Activated CD8-positive, alpha-beta memory T cell treated with anti-CD3 and anti-CD28 coated beads for 24 hours (primary cell): Measurements from ENCODE around the gene RFWD3.
"Not testable (repeated sequence)": the region's sequence is repeated elsewhere in the genome, so short reads cannot be mapped to it uniquely, and the experiment has no call there.

Experiments used
- DNase-seq: peaks from one replicate; pipeline ENCODE4 v3.0.0-alpha.2; 2020

RFWD3 gene

GRCh38 chr16:74660383-74660782 lies 6.3 kb downstream of the RFWD3 start:
- DNase-seq, result no peak

DNA sequence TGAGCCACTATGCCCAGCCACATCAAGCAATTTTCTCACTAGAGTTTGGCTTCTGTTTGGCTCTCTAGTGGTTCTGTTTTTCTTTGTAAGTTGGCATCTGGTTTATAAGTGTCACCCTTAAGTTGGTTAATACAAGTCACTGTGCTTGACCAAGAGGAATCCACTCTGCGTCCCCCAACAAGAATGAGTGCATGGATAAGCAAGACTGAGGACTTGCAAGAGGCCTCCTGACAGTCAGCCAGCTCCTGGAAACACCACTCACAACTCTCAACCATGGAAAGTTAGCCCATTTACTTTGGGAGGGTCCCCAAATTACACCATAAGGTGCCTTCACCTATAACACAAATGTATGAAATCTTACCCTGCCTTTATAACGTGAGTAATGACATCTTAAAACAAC lies 7.6 kb downstream of the RFWD3 start:
- DNase-seq, result no peak

- no peak for DNase-seq
Observed at GRCh38 chr16:74657870-74658642, 8.6 kb downstream of the RFWD3 start.

DNA sequence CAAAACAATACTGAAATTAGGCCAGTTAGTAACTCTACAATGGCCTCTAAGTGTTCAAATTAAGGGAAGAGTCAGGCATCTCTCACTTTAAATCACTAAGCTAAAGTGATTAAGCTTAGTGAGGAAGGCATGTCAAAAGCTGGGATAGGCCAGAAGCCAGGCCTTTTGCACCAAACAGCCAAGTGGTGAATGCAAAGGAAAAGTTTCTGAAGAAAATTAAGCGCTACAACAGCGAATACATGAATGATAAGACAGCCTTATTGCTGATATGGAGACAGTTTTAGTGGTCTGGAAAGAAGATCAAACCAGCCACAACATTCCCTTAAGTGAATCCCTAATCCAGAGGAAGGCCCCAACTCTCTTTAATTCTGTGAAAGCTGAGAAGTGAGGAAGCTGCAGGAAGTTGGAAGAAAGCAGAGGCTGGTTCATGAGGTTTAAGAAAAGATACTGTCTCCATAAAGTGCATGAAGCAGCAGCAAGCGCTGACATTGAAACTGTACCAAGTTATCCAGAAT lies 12.1 kb downstream of the RFWD3 start:
- no peak for DNase-seq

DNA sequence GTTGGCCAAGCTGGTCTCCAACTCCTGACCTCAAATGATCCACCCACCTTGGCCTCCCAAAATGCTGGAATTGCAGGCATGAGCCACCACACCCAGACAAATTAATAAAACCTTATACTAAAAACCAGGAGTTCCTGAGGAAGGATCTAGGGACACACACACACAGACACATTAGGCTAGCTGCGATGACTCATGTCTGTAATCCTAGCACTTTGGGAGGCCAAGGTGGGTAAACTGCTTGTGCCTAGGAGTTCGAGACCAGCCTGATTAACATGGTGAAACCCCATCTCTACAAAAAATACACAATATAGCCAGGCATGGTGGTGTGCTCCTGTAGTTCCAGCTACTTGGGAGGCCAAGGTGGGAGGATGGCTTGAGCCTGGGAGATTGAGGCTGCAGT lies 13.8 kb downstream of the RFWD3 start:
- DNase-seq, result not testable (repeated sequence)

DNA sequence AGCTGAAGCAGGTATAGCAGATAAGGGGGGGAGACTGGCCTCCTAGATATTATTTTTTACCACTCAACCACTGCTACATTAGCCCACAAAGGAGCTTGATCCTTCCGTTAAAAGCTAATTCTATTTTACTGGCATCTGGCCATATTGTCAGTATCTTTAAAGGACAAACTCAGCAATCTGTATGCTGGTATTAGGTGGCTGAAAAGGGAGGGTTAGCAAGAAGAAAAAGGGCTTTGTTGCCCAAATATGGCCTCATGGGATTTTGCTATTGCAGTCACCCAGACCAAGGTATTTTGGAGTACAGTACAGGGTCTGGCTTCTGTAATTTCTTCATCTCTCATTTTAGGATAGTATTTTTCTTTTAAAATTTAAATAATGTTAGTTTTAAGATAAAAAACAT lies 14.4 kb downstream of the RFWD3 start:
- DNase-seq, result no peak

DNA sequence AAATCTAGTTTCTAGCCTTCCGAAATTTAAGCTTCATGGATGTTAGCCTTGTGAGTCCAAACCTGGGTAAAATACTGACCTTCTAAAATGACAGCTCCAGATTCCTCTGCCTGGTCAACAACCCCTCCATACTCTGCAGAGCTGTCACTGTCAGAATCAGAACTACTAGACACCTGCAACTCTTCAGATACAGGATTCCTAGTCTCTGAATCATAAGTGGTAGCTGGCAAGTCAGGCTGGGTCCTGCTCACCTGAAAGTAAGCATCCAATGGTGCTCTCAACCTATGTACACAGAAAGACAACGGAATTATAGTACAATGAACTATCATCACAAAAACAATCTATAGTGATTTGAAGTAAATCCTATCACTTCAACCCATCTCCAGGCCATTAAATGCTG lies 14.8 kb downstream of the RFWD3 start:
- no peak for DNase-seq

GRCh38 chr16:74650966-74651567 lies 15.6 kb downstream of the RFWD3 start:
- DNase-seq, result no peak

DNA sequence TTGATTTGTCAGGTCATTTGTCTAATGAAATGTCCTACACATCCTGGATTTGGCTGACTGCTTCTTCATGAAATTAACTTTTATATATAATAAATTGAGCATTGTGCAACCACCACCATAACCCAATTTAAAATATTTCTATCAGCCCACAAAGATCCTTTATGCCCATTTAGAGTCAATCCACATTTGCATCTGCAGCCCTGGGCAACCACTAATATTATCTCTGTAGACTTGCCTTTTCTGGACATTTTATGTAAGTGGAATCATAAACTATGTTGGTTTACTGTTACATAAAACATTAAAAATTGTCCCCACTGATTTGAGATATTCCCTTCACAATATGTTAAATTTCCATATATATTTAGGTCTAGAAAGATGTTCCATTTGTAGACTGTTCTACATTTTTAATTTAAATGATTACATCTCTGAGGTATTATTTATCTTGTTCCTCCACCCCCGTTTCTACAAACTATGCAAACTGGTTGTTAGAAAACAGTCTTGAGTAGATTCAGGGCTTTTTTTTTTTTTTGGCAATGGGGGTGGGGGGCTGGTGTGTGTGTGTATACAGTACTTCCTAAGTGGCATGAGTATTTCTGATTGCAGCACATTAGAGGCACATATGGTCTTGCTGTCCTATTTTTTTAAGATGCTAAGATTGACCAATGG lies 16.7 kb downstream of the RFWD3 start:
- no peak for DNase-seq

DNA sequence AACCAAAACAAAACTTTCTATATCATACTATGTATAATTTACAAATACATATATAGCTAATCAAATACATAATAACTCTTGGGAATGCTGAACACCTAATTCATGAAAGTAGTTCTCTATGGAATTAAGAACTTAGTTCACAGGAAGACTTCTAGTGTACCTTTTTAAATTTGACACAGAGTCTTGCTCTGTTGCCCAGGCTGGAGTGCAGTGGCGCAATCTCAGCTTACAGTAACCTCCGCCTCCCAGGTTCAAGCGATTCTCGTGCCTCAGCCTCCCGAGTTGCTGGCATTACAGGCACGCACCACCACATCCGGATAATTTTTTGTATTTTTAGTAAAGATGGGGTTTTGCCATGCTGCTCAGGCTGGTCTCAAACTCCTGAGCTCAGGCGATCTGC lies 24.7 kb downstream of the RFWD3 start:
- DNase-seq, result no peak

GRCh38 chr16:74637742-74638453 lies 28.8 kb downstream of the RFWD3 start:
- peak; percentile 7 for DNase-seq

DNA sequence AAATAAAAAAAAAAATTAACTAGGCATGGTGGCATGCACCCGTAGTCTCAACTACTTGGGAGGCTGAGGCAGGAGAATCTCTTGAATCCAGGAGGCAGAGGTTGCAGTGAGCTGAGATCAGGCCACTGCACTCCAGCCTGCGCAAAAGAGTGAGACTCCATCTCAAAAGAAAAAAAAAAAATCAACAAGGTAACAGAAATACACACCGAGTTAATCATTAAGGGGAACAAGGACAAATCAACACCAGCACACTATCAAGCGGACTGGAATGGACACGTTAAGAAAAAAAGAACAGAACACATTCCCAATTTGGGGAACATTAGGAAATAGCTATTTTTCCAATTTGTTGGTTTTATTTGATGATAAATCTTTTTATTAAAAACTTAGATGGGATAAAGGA lies 31.4 kb downstream of the RFWD3 start:
- DNase-seq, result no peak

DNA sequence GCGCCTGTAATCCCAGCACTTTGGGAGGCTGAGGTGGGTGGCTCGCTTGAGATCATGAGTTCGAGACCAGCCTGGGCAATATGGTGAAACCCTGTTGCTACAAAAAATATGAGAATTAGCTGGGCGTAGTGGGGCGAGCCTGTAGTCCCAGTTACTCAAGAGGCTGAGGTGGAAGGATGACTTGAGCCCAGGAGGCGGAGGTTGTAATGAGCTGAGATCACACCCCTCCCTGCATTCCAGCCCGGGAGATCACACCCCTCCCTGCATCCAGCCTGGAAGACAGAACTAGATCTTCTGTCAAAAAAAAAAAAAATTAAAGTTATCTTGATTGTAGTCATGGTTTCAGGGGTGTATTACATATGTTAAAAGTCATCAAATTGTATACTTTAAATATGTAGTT lies 33.0 kb downstream of the RFWD3 start:
- no peak for DNase-seq

- DNase-seq, result no peak
Observed at GRCh38 chr16:74627506-74628220, 39.0 kb downstream of the RFWD3 start.

GRCh38 chr16:74626741-74627416 lies 39.8 kb downstream of the RFWD3 start:
- DNase-seq, result no peak

DNA sequence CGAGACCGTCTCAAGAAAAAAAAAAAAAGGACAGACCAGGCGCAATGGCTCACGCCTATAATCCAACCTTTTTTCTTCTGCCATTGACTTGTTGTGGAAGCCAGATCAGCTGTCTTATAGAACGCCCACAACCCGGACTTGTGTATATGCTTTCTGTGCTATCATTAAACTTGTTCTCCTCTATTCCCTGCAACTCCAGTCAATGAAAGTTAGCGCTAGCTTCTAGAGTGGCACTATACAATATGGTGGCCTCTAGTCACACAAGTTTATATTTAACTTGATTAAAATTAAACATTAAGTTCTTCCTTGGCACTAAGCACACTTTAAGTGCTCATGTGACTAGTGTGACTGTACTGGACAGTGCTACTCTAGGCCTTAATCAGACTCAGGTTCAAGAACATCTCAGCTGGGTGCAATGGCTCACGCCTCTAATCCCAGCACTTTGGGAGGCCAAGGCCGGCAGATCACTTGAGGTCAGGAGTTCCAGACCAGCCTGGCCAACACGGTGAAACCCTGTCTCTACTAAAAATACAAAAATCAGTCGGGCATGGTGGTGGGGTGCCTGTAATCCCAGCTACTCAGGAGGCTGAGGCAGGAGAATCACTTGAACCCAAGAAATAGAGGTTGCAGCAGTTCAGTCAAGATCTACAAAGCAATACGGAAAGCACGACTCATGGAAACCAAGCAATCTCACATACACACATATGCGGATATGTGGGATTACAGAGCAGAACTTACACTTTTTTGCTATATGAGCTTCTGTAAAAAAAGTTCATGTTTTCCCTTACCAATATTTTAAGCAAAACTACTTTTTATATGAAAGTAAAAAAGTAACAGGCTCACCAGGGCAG lies 41.0 kb downstream of the RFWD3 start:
- DNase-seq, result peak; percentile 37

GRCh38 chr16:74623839-74624235 lies 42.8 kb downstream of the RFWD3 start:
- no peak for DNase-seq

DNA sequence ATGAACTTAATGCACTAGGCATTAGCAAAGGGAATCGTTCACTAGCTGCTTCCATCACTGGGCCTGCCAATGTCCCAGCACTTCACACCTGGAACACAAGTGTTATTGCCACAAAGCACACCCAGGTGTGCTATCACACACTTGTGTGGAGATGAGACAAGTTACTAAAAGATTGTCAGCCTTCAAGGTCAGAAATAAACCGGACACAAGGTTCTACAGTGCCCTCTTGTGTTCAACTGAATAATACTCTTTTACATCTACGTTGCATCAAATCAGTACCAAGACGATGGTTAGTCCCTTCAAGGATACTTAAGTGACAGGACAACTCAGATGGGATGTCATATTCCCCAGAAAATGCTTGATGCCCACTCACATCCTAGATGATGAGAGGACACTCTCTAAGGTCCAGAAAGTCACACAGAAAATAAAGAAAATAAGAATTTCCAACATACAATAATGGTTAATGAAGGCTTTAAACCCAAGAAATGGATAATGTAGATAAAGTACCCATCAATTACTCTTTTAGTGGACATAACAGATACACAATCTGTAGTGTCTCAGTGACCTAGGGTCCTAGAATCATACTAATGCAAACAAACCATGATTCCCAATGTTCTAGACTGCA lies 43.4 kb downstream of the RFWD3 start:
- no peak for DNase-seq

GRCh38 chr16:74622005-74622404 lies 44.7 kb downstream of the RFWD3 start:
- no peak for DNase-seq

DNA sequence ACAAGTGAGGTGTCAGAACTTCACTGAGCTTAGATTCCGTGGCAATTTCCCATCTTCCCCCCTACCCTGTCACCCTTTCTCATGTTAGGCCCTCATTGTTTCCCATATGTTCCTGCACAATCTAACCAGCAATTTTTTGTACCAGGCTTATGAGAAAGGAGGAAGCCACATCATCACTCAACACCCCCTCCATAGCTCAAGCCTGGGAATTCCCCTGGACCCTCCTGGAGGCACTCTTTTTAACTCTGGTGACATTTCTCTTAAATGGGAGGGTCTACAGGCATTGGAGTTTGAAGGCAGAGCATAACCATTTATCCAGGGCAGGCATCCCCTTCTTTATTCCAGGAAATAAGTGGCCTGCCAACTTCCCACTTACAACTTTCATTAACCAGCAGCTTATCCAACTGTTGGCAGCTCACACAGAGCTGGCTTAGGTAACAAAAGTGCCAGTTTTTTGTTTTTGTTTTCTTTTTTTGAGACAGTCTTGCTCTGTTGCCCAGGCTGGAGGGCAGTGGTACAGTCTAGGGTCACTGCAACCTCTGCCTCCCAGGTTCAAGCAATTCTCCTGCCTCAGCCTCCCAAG lies 49.4 kb downstream of the RFWD3 start:
- DNase-seq, result no peak
